HUES6 (cell line): Measurements from ENCODE around the gene GPR153.

Experiments
- H3K27ac ChIP-seq: 2 replicates; pipeline ENCODE4 v1.7.0; 2013; ENCODE audit warnings: low read depth, mild to moderate bottlenecking, low read length, inconsistent platforms
- H3K27me3 ChIP-seq: 2 replicates; pipeline ENCODE4 v1.6.1; 2013; ENCODE audit warnings: low read length; ENCODE audit not compliant: control insufficient read depth, insufficient read depth
- H3K36me3 ChIP-seq: 2 replicates; pipeline ENCODE4 v1.6.1; 2013; ENCODE audit warnings: low read length; ENCODE audit not compliant: control insufficient read depth, insufficient read depth
- H3K4me1 ChIP-seq: 2 replicates; pipeline ENCODE4 v1.6.1; 2013; ENCODE audit warnings: low read length; ENCODE audit not compliant: control insufficient read depth, insufficient read depth
- H3K4me3 ChIP-seq: 2 replicates; pipeline ENCODE4 v1.5.1; 2013; ENCODE audit warnings: low read depth, low read length
- H3K9ac ChIP-seq: one replicate; pipeline ENCODE4 v1.6.1; 2013; ENCODE audit warnings: mild to moderate bottlenecking, low read length
- H3K9me3 ChIP-seq: 2 replicates; pipeline ENCODE4 v1.6.1; 2013; ENCODE audit warnings: low read depth, low read length; ENCODE audit not compliant: control insufficient read depth, insufficient read depth

Gene GPR153

DNA sequence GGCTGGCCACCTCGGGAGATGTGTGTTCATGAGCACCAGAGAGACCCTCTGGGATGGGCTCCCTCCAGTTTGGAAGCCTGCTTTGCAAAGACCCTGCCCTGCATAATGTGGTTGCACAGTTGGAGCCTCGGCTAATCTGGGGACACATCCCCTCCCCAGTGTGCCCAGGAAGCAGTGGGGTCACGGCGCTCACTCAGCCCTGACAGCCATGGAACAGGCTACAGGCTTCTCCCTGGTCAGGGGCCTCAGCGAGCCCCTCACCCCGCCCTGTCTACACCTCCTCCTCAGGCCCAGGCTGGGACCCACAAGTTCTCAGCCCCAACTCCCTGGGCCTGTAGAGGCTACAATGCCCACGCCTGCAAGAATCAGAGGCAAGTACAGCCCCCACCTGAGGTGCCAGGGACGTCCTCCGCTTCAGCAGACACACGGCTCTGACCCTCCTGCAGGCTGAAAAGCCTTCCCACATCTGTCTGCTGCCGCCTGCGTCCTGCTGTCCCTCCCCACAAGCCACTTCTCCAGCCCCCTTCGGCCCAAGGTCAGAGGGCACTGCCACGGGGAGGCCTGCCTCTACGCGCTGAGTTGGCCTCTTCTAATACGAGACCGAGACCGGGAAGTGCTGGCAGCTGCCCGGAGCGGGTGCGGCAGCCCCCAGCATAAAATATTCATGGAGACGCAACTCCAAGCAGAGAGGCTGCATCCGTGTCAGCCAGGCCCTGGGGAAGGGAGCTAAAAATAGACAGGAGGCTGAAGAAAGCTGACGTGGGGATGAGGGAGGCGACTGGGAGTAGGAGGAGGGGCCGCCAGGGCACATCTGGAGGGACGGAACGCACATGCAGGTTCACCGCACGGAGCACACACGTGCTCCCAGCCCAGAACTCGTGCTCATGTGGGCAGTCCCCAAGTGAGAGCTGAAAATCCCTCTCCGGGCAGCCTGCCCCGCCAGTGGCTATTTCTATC, 15.2 kb upstream of the GPR153 start:
- peak overlapping the region; percentile 35; the same call in 1 of the 2 replicates for H3K4me3 ChIP-seq
- no peaks in the 10 kb centered on the region for H3K9me3 ChIP-seq
- H3K36me3 ChIP-seq, result peaks cover 7% of the 10 kb centered on the region; the same call in 1 of the 2 replicates
- H3K27ac ChIP-seq, result peak overlapping the region; percentile 76; the same call in 1 of the 2 replicates
- H3K9ac ChIP-seq, result peak overlapping the region; percentile 63
- peaks cover 55% of the 10 kb centered on the region for H3K4me1 ChIP-seq
- no peaks in the 10 kb centered on the region for H3K27me3 ChIP-seq

DNA sequence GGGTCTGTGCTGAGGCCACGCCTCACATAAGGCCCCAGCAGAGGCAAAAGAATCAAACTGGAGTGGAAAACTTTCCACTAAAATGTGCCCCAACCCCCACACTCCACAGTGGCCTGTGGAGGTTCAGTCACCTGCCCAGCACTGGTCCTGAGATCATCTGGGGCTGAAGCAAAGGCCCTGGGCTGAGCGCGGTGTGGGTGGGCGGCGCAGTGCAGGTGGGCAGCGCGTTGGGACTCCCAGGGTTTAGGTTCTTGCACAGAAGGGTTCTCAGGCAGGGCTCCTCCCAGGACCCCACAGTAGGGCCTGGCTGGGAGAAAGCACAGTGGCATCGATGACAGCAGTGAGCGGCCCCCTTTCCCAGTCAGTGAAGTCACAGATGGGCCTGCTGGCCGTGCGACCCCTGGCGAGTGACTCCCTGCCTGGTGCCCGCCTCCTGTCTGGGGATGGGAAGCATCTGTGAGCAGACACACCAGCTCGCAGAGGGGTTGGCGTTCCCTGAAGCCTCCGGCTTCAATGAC, 13.8 kb upstream of the GPR153 start:
- Histone ChIP-seq H3K9ac (no peak overlapping the region), H3K36me3 (peaks cover 7% of the 10 kb centered on the region; the same call in 1 of the 2 replicates), H3K27ac (no peak overlapping the region), H3K9me3 (no peaks in the 10 kb centered on the region), H3K27me3 (no peaks in the 10 kb centered on the region), H3K4me3 (no peak overlapping the region), H3K4me1 (peaks cover 63% of the 10 kb centered on the region)

DNA sequence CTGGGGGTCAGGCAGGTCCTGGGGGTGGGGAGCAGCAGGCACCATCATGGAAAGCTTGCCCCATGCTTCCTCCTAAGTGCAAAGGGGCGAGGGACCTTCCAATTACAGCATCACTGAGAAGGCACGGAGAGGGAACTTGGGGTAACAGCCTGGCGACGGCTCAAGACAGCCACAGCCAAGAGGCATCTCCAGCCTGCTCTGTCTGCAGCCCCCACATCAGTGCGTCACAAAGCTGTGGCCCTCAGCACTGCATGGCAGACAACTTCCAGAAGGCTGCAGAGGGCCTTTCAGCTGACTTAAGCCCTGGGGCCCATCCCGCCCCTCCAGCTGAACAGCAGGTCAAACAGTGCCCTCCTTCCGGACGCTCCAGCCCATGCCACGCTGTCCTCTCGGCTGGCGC, 13.2 kb upstream of the GPR153 start:
- Histone ChIP-seq H3K36me3 (0 out of 2 replicates have a peak, but pooled peaks cover under 1% of the 10 kb centered on the region), H3K9ac (no peak overlapping the region), H3K4me3 (no peak overlapping the region), H3K9me3 (no peaks in the 10 kb centered on the region), H3K4me1 (peaks cover 64% of the 10 kb centered on the region), H3K27ac (peak overlapping the region; percentile 7; the same call in 1 of the 2 replicates), H3K27me3 (no peaks in the 10 kb centered on the region)

DNA sequence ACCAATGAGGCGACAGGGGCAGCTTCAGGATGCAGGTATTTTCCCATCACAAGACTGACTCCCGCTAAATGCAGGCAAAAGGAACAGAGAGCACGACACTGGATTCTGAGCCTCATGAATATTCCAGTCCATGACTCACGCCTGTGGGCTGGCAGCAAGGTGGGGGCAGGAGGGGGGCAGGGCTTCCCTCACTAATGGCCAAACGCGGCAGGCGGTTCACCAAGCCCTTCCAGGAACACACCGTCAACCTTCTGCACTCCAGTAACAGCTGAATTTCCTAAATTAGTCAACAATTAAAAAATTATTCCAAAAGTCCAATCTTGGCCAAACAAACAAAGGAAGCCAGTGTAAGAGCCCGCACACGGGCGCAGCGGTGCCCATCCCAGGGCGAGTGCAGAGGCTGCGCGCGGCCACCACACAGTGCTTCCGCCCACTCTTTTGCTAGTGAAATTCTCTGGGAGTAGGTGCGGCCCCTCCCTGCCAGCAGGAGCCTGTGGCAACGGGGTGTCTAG, 12.5 kb upstream of the GPR153 start:
- Histone ChIP-seq H3K4me1 (peaks cover 64% of the 10 kb centered on the region), H3K9me3 (no peaks in the 10 kb centered on the region), H3K27ac (peak overlapping the region; percentile 16; the same call in 1 of the 2 replicates), H3K36me3 (no peaks in the 10 kb centered on the region), H3K4me3 (no peak overlapping the region), H3K27me3 (no peaks in the 10 kb centered on the region), H3K9ac (peak overlapping the region; percentile 15)

DNA sequence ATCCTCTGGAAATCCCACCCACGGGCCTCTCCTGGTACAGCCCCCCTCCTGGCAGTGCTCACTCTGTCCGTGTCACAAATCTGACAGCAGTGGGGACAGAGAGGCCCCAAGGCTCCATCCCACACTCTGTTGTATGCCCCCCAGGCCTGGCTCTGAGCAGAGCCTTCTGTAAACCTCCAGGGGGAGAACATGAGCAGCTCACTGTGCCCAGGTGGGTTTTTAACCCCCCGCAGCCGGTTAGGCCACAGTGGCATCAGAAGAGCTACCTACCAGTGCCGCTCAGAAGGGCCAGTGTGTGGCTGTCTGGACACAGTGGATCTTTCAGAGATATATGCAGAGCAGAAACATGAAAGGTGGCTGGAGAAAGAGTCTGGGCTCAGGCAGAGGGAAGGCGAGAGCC, 12.0 kb upstream of the GPR153 start:
- H3K27ac ChIP-seq, result 0 out of 2 replicates have a peak overlapping the region, but pooled peaks have one; percentile 16
- peak overlapping the region; percentile 15 for H3K9ac ChIP-seq
- H3K36me3 ChIP-seq, result no peaks in the 10 kb centered on the region
- H3K27me3 ChIP-seq, result no peaks in the 10 kb centered on the region
- no peak overlapping the region for H3K4me3 ChIP-seq
- peaks cover 64% of the 10 kb centered on the region for H3K4me1 ChIP-seq
- no peaks in the 10 kb centered on the region for H3K9me3 ChIP-seq

DNA sequence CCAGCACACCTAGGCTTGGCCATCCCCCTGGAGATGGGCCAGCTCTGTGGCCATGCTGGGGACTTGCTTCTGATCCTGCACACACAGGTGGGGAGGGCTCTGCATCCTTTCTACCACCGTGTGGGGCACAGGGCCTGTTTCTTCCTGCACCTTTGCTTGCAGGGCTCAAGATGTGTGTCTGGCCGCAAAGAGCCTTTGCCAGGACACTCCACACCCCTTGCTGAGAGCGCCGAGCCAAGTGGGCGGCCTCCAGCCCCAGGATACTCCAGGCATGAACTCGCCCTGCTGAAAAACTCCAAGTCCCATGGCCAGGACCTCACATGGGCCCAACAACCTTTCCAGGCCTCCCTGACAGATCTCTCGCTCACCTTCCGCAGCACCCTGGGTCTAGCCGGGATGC, 11.6 kb upstream of the GPR153 start:
- Histone ChIP-seq H3K27me3 (no peaks in the 10 kb centered on the region), H3K9me3 (no peaks in the 10 kb centered on the region), H3K4me3 (no peak overlapping the region), H3K36me3 (no peaks in the 10 kb centered on the region), H3K9ac (no peak overlapping the region), H3K27ac (no peak overlapping the region), H3K4me1 (peaks cover 63% of the 10 kb centered on the region)

DNA sequence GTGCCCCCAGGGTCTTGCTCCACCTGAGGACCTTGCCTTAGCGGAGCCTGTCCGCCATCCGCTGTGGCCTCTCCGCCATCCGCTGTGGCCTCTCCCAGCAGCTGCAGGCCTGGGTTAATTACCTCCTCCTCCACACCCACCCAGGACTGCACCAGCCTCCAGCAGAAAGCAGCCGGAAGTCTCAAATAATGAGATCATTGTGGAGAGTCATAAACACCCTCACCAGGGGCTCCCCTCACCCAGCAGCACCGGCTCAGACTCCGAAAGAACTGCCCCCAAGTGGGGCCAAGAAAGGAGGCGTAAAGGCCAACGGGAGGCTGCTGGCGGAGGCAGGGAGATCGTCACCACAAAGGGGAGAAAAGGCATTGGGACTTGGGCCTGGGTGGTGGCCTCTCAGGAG, 10.7 kb upstream of the GPR153 start:
- H3K27ac ChIP-seq, result no peak overlapping the region
- peaks cover 54% of the 10 kb centered on the region for H3K4me1 ChIP-seq
- no peaks in the 10 kb centered on the region for H3K27me3 ChIP-seq
- H3K4me3 ChIP-seq, result no peak overlapping the region
- H3K9me3 ChIP-seq, result no peaks in the 10 kb centered on the region
- no peak overlapping the region for H3K9ac ChIP-seq
- no peaks in the 10 kb centered on the region for H3K36me3 ChIP-seq

DNA sequence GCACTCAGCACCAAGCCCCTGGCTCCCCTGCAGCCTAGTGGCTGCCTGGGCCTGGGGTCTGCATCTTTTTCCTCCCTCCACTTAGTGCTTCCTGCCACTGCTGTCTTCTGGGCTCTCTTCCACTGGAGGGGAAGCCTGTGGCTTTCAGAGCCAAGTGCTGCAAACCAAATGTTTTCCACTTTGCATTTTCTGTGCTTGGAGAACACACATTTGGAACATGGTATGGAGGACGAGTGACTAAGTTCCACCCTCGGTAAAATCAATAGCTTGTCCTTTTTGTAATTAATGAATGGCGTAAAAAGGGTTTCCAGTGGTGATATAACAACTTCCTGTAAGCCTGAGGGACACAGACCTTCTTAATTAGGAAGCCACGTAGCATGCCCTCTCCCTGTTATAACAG, 10.1 kb upstream of the GPR153 start:
- Histone ChIP-seq H3K27ac (no peak overlapping the region), H3K27me3 (no peaks in the 10 kb centered on the region), H3K9me3 (no peaks in the 10 kb centered on the region), H3K4me1 (peaks cover 48% of the 10 kb centered on the region), H3K4me3 (no peak overlapping the region), H3K9ac (no peak overlapping the region), H3K36me3 (no peaks in the 10 kb centered on the region)

DNA sequence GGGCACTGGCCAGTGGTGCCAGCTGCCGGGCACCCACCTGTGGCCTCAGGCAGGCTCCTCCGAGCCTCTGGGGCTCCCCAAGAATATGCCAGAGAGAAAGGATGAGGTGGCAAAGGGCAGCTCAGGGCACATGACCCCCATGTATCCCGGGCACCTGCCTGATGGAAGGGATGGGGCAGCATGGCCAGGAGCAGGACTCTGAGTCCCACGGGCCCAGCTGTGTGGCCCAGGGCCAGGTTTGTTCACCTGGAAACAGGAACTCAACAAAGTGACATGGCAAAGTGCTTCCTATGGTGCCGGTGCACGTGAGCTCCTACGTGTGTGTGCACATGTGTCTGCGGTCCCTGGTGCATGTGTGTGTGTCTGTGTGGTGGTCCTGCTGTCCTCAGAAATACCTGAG, 9.5 kb upstream of the GPR153 start:
- Histone ChIP-seq H3K4me3 (no peak overlapping the region), H3K36me3 (no peaks in the 10 kb centered on the region), H3K4me1 (peaks cover 43% of the 10 kb centered on the region), H3K27ac (no peak overlapping the region), H3K9ac (no peak overlapping the region), H3K9me3 (no peaks in the 10 kb centered on the region), H3K27me3 (no peaks in the 10 kb centered on the region)

DNA sequence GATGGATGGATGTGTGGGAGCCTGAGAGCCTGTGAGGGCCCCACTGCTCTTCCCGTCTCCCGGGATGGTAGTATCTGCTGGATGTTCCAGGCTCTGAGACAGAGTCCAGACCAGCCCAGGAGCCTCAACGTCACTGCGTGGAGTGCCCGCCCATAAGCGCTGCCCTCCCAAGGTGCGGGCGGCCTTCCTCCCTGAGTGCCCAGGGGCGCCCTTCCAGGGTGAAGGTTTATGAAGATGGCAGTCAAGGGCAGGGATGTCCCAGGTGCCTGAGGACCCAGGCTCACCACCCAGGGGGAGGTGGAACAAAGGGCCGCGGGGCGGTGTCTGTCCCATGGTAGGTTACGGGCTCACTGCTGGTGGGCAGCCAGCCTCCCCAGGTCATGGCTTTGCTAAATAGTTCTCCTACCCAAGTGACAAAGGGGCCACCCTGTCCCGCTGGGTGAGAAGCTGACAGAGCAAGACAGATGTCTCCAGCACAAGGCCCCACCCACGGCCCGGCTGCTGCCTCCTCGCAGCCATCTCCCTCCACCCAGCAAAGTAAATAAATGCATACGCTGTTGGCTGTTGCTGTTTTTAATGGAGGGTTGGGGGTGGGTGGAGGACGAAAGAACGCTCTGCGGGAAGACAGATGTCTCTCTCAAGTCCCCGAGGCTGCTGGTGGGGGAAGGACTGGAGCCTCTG, 9.0 kb upstream of the GPR153 start:
- no peaks in the 10 kb centered on the region for H3K36me3 ChIP-seq
- peaks cover 39% of the 10 kb centered on the region for H3K4me1 ChIP-seq
- H3K9ac ChIP-seq, result no peak overlapping the region
- H3K27ac ChIP-seq, result no peak overlapping the region
- no peak overlapping the region for H3K4me3 ChIP-seq
- no peaks in the 10 kb centered on the region for H3K9me3 ChIP-seq
- H3K27me3 ChIP-seq, result no peaks in the 10 kb centered on the region
